NT2/D1 (cell line): ENCODE measurements around the gene DLG3.

ENCODE experiments used
- SUZ12 ChIP-seq: IDR thresholded peaks from 2 replicates; pipeline ENCODE4 v1.6.1; 2011; ENCODE audit not compliant: insufficient read length, insufficient read depth; ENCODE audit errors: extremely low read depth
- YY1 ChIP-seq: IDR thresholded peaks from 2 replicates; pipeline ENCODE4 v1.6.1; 2011; ENCODE audit not compliant: insufficient read length, insufficient read depth

GRCh38 chrX:70554523-70554922, 109.9 kb downstream of the DLG3 start:
- TF ChIP-seq YY1 = no peak
- TF ChIP-seq SUZ12 = no peak
